Right lobe of liver (tissue), 4 donors: ENCODE data around the gene ARCN1.

Experiments used
- CTCF ChIP-seq, 4 donors: fragments of 200-600 bp in 3 of 4; fragments of 450-650 bp in 1 of 4; IDR thresholded peaks; one replicate each; pipeline versions ENCODE4 v1.5.1 to v1.8.0; 2016 to 2022; ENCODE audit warnings: antibody characterized with exemption in 4 of 4, mild to moderate bottlenecking in 2 of 4
- POLR2A ChIP-seq: fragments of 450-650 bp; IDR thresholded peaks from one replicate; pipeline ENCODE4 v1.6.1; 2017; ENCODE audit warnings: antibody characterized with exemption, mild to moderate bottlenecking
- donor health status: DM: no; HTN: no; CAD: no.
- donor health status: DM: no; HTN: no; CAD: no.
- donor health status: DM: no; HTN: yes; CAD: no.

- TF ChIP-seq CTCF (IDR thresholded peaks at IDR 0.05) (no peak), POLR2A (no peak)
Observed at GRCh38 chr11:118602331-118602730, 30.1 kb downstream of the ARCN1 start.
